Measurements from ENCODE around the gene PCNT.

The PCNT gene

GRCh38 chr21:46391773-46392172 is 67.8 kb downstream of the PCNT start:
- no peaks in the 10 kb centered on the region for H3K4me1 ChIP-seq (ENCODE audit: low read length)
- H3K27me3 ChIP-seq (ENCODE audit: low read depth, low read length): no peaks in the 10 kb centered on the region
- H3K4me2 ChIP-seq (ENCODE audit: low read length): no peak overlapping the region
- H3K9ac ChIP-seq (ENCODE audit: low read length): no peak overlapping the region
- H3K36me3 ChIP-seq (replicated peaks; ENCODE audit: low read depth, low read length): no peaks in the 10 kb centered on the region
- no peaks in the 10 kb centered on the region for H4K20me1 ChIP-seq (ENCODE audit: insufficient read depth, low read length)
- no peaks in the 10 kb centered on the region for H3K9me3 ChIP-seq (ENCODE audit: insufficient read depth, low read length)
- H3K27ac ChIP-seq (ENCODE audit: low read length): no peak overlapping the region
- TF ChIP-seq CTCF (IDR thresholded peaks at IDR 0.05; ENCODE audit: low read depth, low read length) (no peak), EZH2phosphoT487 (IDR thresholded peaks at IDR 0.05; ENCODE audit: low read depth) (no peak)
- no peaks in the 10 kb centered on the region for H3K79me2 ChIP-seq (ENCODE audit: low read length)
- H2AFZ ChIP-seq (ENCODE audit: low read depth, low read length): no peak overlapping the region
- H3K4me3 ChIP-seq (ENCODE audit: low read length): no peak overlapping the region

DNA sequence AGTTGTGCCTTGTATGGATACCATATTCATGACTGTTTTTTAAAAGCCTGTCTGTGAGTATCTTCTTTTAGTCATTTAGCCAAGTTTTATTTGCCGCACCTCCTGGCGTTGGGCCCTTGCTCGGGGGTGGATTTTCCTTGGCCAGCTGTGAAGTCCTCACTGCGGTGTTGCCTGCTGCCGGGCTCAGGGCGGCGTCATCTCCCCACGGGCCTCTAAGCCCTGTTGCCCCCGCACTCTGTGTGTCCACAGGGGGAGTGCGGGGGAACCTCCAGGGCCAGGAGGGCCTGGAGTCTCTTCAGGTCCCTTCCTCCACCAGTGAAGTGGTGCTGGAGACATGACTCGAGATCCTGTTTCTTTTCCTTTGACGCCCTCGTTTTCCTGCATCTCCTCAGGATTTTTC is 69.0 kb downstream of the PCNT start:
- Histone ChIP-seq H4K20me1 (ENCODE audit: insufficient read depth, low read length) (no peaks in the 10 kb centered on the region), H3K79me2 (ENCODE audit: low read length) (no peaks in the 10 kb centered on the region), H3K36me3 (replicated peaks; ENCODE audit: low read depth, low read length) (peaks cover 4% of the 10 kb centered on the region), H3K9me3 (ENCODE audit: insufficient read depth, low read length) (no peaks in the 10 kb centered on the region), H2AFZ (ENCODE audit: low read depth, low read length) (no peak overlapping the region), H3K27me3 (ENCODE audit: low read depth, low read length) (no peaks in the 10 kb centered on the region), H3K4me1 (ENCODE audit: low read length) (no peaks in the 10 kb centered on the region), H3K4me3 (ENCODE audit: low read length) (no peak overlapping the region), H3K4me2 (ENCODE audit: low read length) (no peak overlapping the region), H3K27ac (ENCODE audit: low read length) (no peak overlapping the region), H3K9ac (ENCODE audit: low read length) (no peak overlapping the region)
- no peak for TF ChIP-seq EZH2phosphoT487 (IDR thresholded peaks at IDR 0.05; ENCODE audit: low read depth)
- no peak for TF ChIP-seq CTCF (IDR thresholded peaks at IDR 0.05; ENCODE audit: low read depth, low read length)

DNA sequence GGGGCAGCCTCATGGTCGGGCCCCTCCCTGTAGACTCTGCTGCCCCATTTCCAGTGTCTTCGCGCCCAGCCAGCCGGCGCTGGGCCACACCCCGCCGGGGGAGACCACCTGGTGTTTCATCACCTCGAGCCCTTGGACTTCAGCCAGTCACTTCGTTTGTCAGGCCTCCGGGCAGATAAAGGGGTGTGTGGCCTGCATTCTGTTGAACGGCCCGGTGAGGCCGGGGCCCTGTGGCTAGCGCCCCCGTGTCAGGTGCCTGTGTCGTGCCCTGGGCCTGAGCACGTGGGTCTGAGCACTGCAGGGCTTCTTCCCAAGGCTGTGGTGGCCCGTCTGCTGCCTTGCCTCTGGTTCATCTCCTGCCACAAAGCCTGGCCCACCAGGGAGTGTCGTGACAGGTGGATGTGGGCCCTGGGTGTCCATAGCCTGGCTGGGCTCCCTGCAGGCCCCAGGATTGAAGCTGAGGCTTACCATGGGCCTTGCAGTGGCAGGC is 69.5 kb downstream of the PCNT start:
- TF ChIP-seq EZH2phosphoT487 (IDR thresholded peaks at IDR 0.05; ENCODE audit: low read depth) (no peak), CTCF (IDR thresholded peaks at IDR 0.05; ENCODE audit: low read depth, low read length) (no peak)
- H3K9ac ChIP-seq (ENCODE audit: low read length): no peak overlapping the region
- H4K20me1 ChIP-seq (ENCODE audit: insufficient read depth, low read length): no peaks in the 10 kb centered on the region
- H3K79me2 ChIP-seq (ENCODE audit: low read length): no peaks in the 10 kb centered on the region
- no peaks in the 10 kb centered on the region for H3K4me1 ChIP-seq (ENCODE audit: low read length)
- H3K4me2 ChIP-seq (ENCODE audit: low read length): no peak overlapping the region
- no peak overlapping the region for H3K4me3 ChIP-seq (ENCODE audit: low read length)
- no peak overlapping the region for H3K27ac ChIP-seq (ENCODE audit: low read length)
- H2AFZ ChIP-seq (ENCODE audit: low read depth, low read length): no peak overlapping the region
- H3K27me3 ChIP-seq (ENCODE audit: low read depth, low read length): no peaks in the 10 kb centered on the region
- peaks cover 4% of the 10 kb centered on the region for H3K36me3 ChIP-seq (replicated peaks; ENCODE audit: low read depth, low read length)
- no peaks in the 10 kb centered on the region for H3K9me3 ChIP-seq (ENCODE audit: insufficient read depth, low read length)

DNA sequence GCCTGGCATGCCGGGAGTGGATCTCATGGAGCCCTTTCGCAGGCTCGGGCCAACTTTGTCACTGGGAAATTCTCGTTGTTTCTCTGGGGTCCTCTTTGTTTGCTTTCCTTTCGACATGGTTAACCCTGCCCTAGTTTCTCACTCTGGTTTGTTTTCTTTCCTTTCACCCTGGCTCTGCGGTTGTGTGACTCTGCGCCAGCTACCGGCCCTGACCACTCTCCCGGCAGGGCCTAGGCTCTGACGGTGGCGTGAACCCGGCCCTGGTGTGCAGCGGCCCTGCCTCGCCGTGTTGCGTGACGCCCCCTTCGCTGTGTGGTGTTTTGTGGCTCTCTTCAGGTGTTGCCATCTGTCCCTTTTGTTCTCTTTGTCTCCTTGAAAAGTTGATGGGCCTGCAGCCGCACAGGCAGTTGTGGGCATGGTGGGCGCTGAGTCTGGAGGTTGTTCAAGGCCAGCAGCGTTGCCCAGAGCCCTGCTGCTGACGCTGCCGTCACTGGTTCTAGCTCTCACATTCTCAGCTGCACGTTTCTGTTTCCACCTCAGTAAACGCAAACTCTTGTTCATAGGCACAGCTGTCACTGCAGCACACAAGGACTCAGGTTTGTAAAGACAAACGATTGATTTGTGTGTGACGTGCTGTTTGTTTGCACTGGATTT is 70.1 kb downstream of the PCNT start:
- no peaks in the 10 kb centered on the region for H3K4me1 ChIP-seq (ENCODE audit: low read length)
- no peak overlapping the region for H2AFZ ChIP-seq (ENCODE audit: low read depth, low read length)
- peaks cover 4% of the 10 kb centered on the region for H3K36me3 ChIP-seq (replicated peaks; ENCODE audit: low read depth, low read length)
- H3K27me3 ChIP-seq (ENCODE audit: low read depth, low read length): no peaks in the 10 kb centered on the region
- H3K9ac ChIP-seq (ENCODE audit: low read length): no peak overlapping the region
- no peak overlapping the region for H3K4me2 ChIP-seq (ENCODE audit: low read length)
- H3K27ac ChIP-seq (ENCODE audit: low read length): no peak overlapping the region
- H3K79me2 ChIP-seq (ENCODE audit: low read length): no peaks in the 10 kb centered on the region
- H3K9me3 ChIP-seq (ENCODE audit: insufficient read depth, low read length): no peaks in the 10 kb centered on the region
- H3K4me3 ChIP-seq (ENCODE audit: low read length): no peak overlapping the region
- H4K20me1 ChIP-seq (ENCODE audit: insufficient read depth, low read length): no peaks in the 10 kb centered on the region
- TF ChIP-seq EZH2phosphoT487 (IDR thresholded peaks at IDR 0.05; ENCODE audit: low read depth) (no peak), CTCF (IDR thresholded peaks at IDR 0.05; ENCODE audit: low read depth, low read length) (no peak)

Data from OCI-LY3 (cell line).